ENCODE data around the gene TSPAN5.

GRCh38 chr4:98574816-98575215 lies 83.6 kb downstream of the TSPAN5 start:
- TF ChIP-seq CTCF (IDR thresholded peaks at IDR 0.05; ENCODE audit: poor library complexity) (no peak), EZH2 (IDR thresholded peaks at IDR 0.05; ENCODE audit: borderline replicate concordance) (no peak), EZH2phosphoT487 (IDR thresholded peaks at IDR 0.05; ENCODE audit: low read depth, severe bottlenecking, unreplicated experiment) (no peak)

Data from hepatocyte (in vitro differentiated cells).